Activated T-cell treated with anti-CD3 and anti-CD28 coated beads, Interleukin-2, amount 50 U/mL, for 4 hours (primary cell): ENCODE measurements around the gene LUM. TPM values are rescaled to one million over a fixed set of nuclear protein-coding genes. Genes with fewer than 3 reads are reported as not detected.

ENCODE experiments used
- ATAC-seq, 2 donors: fragments of 200-7000 bp; cut with Tn5 transposase; one replicate each; pipeline ENCODE4 v1.10.0; 2021
- DNase-seq: peaks from one replicate; pipeline ENCODE4 v3.0.0-alpha.2; 2020
- H3K27me3 Mint-ChIP-seq: one replicate; pipeline ENCODE4 v1.8.0; 2021; ENCODE audit warnings: low read depth, mixed read lengths
- H3K36me3 Mint-ChIP-seq: one replicate; pipeline ENCODE4 v1.8.0; 2022; ENCODE audit warnings: mixed read lengths; ENCODE audit not compliant: insufficient read depth
- H3K4me1 Mint-ChIP-seq: one replicate; pipeline ENCODE4 v1.8.0; 2021; ENCODE audit warnings: low read depth, mixed read lengths
- H3K4me3 Mint-ChIP-seq: one replicate; pipeline ENCODE4 v1.8.0; 2021; ENCODE audit warnings: mild to moderate bottlenecking, moderate library complexity, mixed read lengths
- H3K9me3 Mint-ChIP-seq: one replicate; pipeline ENCODE4 v1.8.0; 2021; ENCODE audit warnings: mixed read lengths
- total RNA-seq, 3 donors: library from RNA; stranded (reverse); gene quantifications; one replicate each; pipeline ENCODE4 v1.2.1, GENCODE V29; 2021

The LUM gene
- total RNA-seq, 3 donors from 2014 or later: 0.14 to 0.35 (median 0.32) TPM

GRCh38 chr12:91074154-91074709 is 37.1 kb downstream of the LUM start:
- Mint-ChIP-seq H3K9me3 (no peaks in the 10 kb centered on the region), H3K4me1 (no peaks in the 10 kb centered on the region), H3K4me3 (no peak overlapping the region), H3K36me3 (no peaks in the 10 kb centered on the region), H3K27me3 (peaks cover 2% of the 10 kb centered on the region)
- ATAC-seq (no peak), DNase-seq (no peak)

- Mint-ChIP-seq H3K4me1 (no peaks in the 10 kb centered on the region), H3K4me3 (no peak overlapping the region), H3K36me3 (no peaks in the 10 kb centered on the region), H3K27me3 (peaks cover 2% of the 10 kb centered on the region), H3K9me3 (no peaks in the 10 kb centered on the region)
- DNase-seq (no peak), ATAC-seq (no peak)
Observed at GRCh38 chr12:91073426-91073825, 37.9 kb downstream of the LUM start.

DNA sequence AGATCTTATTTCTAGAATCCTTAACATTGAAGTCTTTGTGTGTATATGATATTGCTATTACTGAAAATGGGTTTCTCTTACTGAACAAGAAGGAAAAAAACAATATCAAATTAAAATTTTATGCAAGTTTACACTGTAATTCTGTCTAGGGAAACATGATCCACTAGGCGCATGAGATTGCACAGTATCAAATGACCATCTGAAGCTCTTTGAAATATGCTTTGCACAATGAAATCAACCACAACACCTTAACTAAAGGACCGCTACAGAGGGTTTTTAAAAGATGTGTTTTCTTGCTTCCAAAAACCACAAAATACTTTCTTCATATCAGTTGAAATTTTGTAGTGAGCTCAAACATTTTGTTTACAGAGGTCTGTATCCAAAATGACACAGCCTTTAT is 38.4 kb downstream of the LUM start:
- H3K36me3 Mint-ChIP-seq: no peaks in the 10 kb centered on the region
- ATAC-seq: no peak
- H3K4me3 Mint-ChIP-seq: no peak overlapping the region
- H3K9me3 Mint-ChIP-seq: no peaks in the 10 kb centered on the region
- no peak for DNase-seq
- H3K4me1 Mint-ChIP-seq: no peaks in the 10 kb centered on the region
- H3K27me3 Mint-ChIP-seq: peaks cover 2% of the 10 kb centered on the region

- Mint-ChIP-seq H3K9me3 (no peaks in the 10 kb centered on the region), H3K36me3 (no peaks in the 10 kb centered on the region), H3K4me1 (no peaks in the 10 kb centered on the region), H3K27me3 (peaks cover 2% of the 10 kb centered on the region), H3K4me3 (no peak overlapping the region)
- no peak for DNase-seq
- ATAC-seq: no peak
Observed at GRCh38 chr12:91070936-91071335, 40.4 kb downstream of the LUM start.

GRCh38 chr12:91065396-91065795 is 45.9 kb downstream of the LUM start:
- no peaks in the 10 kb centered on the region for H3K27me3 Mint-ChIP-seq
- no peaks in the 10 kb centered on the region for H3K4me1 Mint-ChIP-seq
- H3K9me3 Mint-ChIP-seq: no peaks in the 10 kb centered on the region
- no peaks in the 10 kb centered on the region for H3K36me3 Mint-ChIP-seq
- DNase-seq (no peak), ATAC-seq (no peak)
- no peak overlapping the region for H3K4me3 Mint-ChIP-seq

DNA sequence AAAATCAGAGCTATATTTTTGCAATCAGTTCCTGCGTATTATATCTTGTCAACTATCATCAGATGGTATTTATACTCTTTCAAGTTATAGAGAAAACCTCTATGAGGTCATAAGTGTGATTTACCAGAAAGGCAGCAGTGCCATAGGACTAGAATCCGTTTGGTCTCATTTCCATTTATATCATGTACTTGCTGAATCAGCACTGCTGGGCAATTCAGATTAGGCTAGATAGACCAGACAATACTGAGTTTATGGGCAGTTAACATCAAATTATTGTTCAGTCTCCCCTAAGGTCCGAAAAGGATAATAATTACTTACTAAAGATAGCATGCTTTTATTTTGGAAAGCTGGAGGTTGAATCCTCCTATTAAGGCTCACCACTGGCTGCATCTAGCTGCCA is 46.7 kb downstream of the LUM start:
- ATAC-seq (no peak), DNase-seq (no peak)
- no peaks in the 10 kb centered on the region for H3K36me3 Mint-ChIP-seq
- no peaks in the 10 kb centered on the region for H3K9me3 Mint-ChIP-seq
- no peaks in the 10 kb centered on the region for H3K27me3 Mint-ChIP-seq
- no peaks in the 10 kb centered on the region for H3K4me1 Mint-ChIP-seq
- H3K4me3 Mint-ChIP-seq: no peak overlapping the region

- Mint-ChIP-seq H3K9me3 (no peaks in the 10 kb centered on the region), H3K4me1 (no peaks in the 10 kb centered on the region), H3K36me3 (no peaks in the 10 kb centered on the region), H3K27me3 (no peaks in the 10 kb centered on the region), H3K4me3 (no peak overlapping the region)
- DNase-seq (no peak), ATAC-seq (no peak)
Observed at GRCh38 chr12:91061091-91061490, 50.2 kb downstream of the LUM start.

DNA sequence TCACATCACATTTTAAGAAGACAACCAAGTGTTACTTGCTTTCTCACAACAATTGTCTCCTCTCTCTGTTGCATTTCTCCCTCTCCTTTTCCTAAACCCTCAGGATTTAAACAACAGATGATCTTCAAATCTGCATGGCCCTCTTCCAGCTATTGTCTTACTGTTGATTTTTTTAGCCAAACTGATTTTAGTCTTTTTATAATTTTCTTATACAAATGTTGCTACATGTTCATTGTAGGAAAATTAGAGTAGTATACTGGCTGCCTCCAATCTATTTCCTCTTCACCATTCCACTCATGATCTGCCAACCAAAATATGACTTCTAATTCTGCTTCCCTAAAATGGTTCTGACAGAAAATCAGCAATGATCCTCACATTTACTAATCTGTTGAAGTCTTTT is 52.1 kb downstream of the LUM start:
- Mint-ChIP-seq H3K9me3 (no peaks in the 10 kb centered on the region), H3K27me3 (no peaks in the 10 kb centered on the region), H3K4me1 (no peaks in the 10 kb centered on the region), H3K36me3 (no peaks in the 10 kb centered on the region), H3K4me3 (no peak overlapping the region)
- DNase-seq (no peak), ATAC-seq (no peak)

GRCh38 chr12:91058786-91059185 is 52.5 kb downstream of the LUM start:
- no peaks in the 10 kb centered on the region for H3K36me3 Mint-ChIP-seq
- no peaks in the 10 kb centered on the region for H3K4me1 Mint-ChIP-seq
- no peaks in the 10 kb centered on the region for H3K9me3 Mint-ChIP-seq
- H3K4me3 Mint-ChIP-seq: no peak overlapping the region
- H3K27me3 Mint-ChIP-seq: no peaks in the 10 kb centered on the region
- ATAC-seq (no peak), DNase-seq (no peak)

- no peaks in the 10 kb centered on the region for H3K27me3 Mint-ChIP-seq
- H3K4me3 Mint-ChIP-seq: no peak within 1 kb of the TSS
- no peaks in the 10 kb centered on the region for H3K36me3 Mint-ChIP-seq
- H3K4me1 Mint-ChIP-seq: no peaks in the 10 kb centered on the region
- ATAC-seq (no peak), DNase-seq (no peak)
- no peaks in the 10 kb centered on the region for H3K9me3 Mint-ChIP-seq
Observed at GRCh38 chr12:91057368-91058165, 53.7 kb downstream of the LUM start, which contains the start of gene KERA. KERA (minus strand) TSS chr12:91058024; CDS start chr12:91056281, 1,743 bp downstream.

DNA sequence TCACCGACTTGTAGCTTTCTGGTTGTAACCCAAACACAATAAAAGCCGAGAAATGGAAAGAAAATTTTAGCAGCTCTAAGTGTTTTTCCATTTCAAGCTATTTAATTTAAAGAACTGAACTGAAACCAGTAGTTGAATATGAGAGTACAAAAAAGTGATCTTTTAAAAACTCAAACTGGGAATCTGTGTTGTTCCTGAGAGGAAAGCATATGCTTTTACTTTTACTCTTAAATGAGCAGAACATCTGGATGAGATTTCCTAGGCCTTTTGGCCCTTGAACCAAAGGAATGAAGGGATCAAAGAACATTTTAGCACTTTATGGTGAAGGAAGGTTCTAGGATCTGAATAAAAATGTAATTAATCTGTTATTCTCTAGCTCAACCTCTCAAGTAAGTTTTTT is 54.8 kb downstream of the LUM start:
- no peaks in the 10 kb centered on the region for H3K27me3 Mint-ChIP-seq

DNA sequence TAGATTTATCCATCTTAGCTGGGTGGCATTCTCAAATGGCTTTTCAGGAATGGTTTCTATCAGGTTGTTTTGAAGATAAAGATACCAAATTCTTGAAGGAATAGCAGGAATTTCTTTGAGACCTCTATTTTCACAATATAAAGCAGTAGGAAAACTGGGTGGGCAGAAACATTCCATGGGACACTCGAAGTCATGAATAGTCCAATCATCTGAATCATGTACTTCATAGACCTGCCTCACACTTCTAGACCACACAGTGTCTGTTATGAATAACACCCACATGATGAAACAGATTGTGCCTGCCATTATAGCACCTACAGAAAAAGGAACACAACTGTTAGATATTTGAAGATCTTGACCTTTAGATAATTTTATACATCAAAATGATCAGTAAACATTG is 55.3 kb downstream of the LUM start:
- Mint-ChIP-seq H3K9me3 (no peaks in the 10 kb centered on the region), H3K27me3 (no peaks in the 10 kb centered on the region), H3K36me3 (no peaks in the 10 kb centered on the region), H3K4me1 (no peaks in the 10 kb centered on the region), H3K4me3 (no peak overlapping the region)
- ATAC-seq (no peak), DNase-seq (no peak)

More for the DNA sequence above, 54.8 kb downstream of the LUM start:
- Mint-ChIP-seq H3K4me1 (no peaks in the 10 kb centered on the region), H3K36me3 (no peaks in the 10 kb centered on the region), H3K9me3 (no peaks in the 10 kb centered on the region), H3K4me3 (no peak overlapping the region)
- ATAC-seq: no peak
- DNase-seq: no peak

DNA sequence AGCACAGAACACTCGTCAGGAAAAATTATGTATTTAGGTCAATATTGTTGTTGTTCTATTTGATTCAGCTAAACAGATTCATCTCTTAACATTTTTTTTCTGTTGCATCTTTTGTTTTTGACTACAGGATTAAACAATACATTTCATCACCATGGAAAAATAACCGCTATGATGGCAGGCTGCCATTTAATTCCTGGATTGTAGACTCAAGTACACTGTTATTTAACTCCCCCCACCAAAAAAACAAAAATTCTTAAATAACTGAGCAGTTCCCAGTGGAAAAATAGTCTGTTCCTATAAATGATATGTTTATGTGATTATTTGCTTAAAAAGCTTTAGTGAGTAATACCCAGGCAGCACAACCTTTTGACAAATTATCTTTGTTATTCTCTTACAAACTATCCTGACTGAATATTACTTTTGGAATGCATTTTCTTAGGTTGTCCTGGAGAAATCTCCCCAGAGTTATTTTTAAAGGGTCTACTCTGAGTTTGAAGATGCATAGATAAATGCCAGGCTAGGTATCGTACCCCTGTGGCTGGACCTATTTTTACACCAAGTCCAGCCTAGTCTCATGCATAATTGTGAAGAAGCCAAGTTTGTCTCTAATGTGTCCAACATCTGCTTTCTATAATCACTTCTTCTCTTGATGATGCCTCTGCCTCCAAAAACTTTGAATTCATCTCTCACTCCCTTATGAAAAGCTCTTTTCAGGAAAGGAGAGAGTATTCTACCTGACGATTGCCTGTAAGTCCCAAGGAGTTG is 57.2 kb downstream of the LUM start:
- Mint-ChIP-seq H3K27me3 (no peaks in the 10 kb centered on the region), H3K4me3 (no peak overlapping the region), H3K4me1 (no peaks in the 10 kb centered on the region), H3K9me3 (no peaks in the 10 kb centered on the region), H3K36me3 (no peaks in the 10 kb centered on the region)
- no peak for ATAC-seq
- no peak for DNase-seq
